ENCODE results near the gene CDC42EP4.
"Not testable (repeated sequence)": the region's sequence is repeated elsewhere in the genome, so short reads cannot be mapped to it uniquely, and the experiment has no call there.

CDC42EP4 gene

GRCh38 chr17:73323409-73324159, 11.8 kb upstream of the CDC42EP4 start:
- no peak for DNase-seq (ENCODE audit: insufficient read length, low spot score)
- no peak for FAIRE-seq

- DNase-seq (ENCODE audit: insufficient read length, low spot score) (no peak), FAIRE-seq (no peak)
Measured at GRCh38 chr17:73320601-73321264, 8.9 kb upstream of the CDC42EP4 start.

DNA sequence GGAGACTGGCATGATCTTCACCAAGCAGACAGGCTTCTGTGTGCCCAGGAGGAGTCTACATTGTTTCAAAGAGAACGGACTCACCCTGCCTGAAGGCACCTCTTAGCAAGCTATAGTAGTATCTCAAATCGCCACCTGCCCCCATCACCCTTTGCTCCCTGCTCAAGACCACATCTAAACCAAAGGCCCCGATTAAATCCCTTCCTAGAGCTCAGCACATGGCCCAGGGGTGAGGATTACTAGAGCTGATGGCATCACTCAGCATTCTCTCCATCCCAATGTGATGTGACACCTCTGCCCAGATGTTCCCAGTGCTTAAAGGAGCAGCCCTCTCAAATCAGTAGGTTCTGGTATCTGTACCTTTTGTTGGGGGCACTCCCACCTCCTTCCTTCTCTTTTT, 8.0 kb upstream of the CDC42EP4 start:
- DNase-seq (ENCODE audit: insufficient read length, low spot score): no peak
- FAIRE-seq: no peak

DNA sequence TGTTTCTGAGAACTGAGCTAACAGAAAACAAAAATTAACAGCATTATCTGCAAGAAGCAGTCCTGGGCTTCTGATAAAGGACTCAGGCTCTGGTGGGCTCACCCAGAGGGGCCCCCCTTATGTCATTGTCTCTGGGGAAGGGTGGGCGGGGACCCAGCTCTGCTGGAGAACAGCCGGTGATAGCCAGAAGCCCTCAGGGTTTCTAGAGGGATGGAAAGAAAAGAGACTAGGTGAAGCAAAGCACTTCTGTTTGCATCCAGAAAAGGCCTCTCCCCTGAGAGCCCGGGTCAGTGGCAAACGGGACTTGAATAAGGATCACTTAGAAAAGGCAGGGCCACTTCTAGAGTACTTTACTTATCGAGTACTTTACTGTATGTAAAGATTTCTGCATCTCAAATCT, 7.0 kb upstream of the CDC42EP4 start:
- DNase-seq (ENCODE audit: insufficient read length, low spot score) (no peak), FAIRE-seq (no peak)

DNA sequence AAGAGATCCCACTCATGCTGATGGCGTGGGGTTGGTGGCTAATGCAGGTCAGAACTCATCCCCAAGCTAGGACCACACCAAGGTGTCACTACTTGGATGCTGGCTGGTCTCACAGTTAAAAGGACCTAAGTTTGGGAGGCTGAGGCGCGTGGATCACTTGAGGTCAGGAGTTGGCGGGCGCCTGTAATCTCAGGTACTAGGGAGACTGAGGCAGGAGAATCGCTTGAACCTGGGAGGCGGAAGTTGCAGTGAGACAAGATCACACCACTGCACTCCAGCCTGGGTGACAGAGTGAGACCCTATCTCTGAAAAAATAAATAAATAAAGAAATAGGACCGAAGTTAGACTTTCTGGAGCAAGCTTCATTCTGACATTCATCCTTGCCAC, 6.6 kb upstream of the CDC42EP4 start:
- DNase-seq (ENCODE audit: insufficient read length, low spot score): no peak
- no peak for FAIRE-seq

DNA sequence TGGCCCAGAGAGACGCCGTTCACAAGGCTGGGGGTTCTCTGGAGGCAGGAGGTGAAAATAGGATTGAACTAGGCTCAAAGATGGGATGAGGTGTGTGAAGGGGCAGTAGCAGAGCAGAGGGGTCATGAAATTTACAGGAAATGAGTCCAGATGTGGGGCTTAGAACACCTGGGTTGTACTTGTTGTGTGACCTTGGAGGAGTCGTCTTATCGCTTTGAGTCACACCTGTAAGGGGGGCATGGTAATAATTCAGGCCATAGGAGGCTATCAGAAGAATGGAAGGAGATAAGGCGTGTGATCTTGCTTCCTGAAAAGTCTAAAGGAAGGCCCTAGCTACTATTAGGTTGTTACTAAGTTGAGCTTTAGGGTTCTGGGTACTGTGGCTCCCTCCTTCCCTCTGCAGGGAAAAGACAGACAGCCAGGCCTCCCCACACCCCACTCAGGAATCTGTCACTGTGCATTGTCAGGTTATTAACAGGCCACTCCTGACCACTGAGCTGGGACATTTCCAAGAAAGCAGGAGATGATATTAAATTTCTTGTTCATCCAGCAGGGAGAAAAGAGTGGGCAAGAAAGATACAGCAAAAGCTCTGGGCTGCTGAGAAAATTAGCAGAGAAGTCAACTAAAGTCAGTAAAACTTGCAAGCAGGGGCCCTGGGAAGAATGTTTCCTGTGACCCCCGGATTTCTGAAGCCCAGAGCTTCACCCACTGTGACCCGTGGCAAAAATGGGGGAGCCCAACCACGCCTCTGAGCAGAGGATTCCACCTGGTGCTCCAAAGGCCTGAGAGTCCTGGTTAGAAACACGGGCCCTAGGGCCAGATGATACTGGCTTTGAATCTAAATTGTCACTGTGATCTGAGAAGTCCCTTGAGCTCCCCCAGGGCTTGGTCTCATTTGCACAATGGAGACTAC, 6.0 kb upstream of the CDC42EP4 start:
- DNase-seq (ENCODE audit: insufficient read length, low spot score): no peak
- FAIRE-seq: no peak

GRCh38 chr17:73316919-73317505, 5.2 kb upstream of the CDC42EP4 start:
- FAIRE-seq (no peak), DNase-seq (ENCODE audit: insufficient read length, low spot score) (no peak)

GRCh38 chr17:73315471-73315870, 3.7 kb upstream of the CDC42EP4 start:
- FAIRE-seq (no peak), DNase-seq (ENCODE audit: insufficient read length, low spot score) (no peak)

- FAIRE-seq (no peak), DNase-seq (ENCODE audit: insufficient read length, low spot score) (no peak)
Measured at GRCh38 chr17:73313526-73314127, 1.8 kb upstream of the CDC42EP4 start.

DNA sequence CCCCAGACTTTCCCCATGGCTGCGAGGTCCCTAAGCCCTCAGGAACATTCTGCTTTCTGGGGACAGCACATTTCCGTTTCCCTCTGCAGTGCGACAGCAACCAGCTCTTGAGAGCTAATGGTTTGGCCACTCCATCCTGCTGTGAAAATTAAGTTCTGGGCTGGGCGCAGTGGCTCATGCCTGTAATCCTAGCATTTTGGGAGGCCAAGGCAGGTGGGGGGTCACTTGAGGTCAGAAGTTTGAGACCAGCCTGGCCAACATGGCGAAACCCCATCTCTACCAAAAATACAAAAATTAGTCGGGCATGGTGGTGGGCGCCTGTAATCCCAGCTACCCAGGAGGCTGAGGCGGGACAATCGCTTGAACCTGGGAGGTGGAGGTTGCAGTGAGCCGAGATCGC, 1.1 kb upstream of the CDC42EP4 start:
- FAIRE-seq; DNase-seq (ENCODE audit: insufficient read length, low spot score): not testable (repeated sequence)

- DNase-seq (ENCODE audit: insufficient read length, low spot score) (no peak), FAIRE-seq (no peak)
Measured at GRCh38 chr17:73311428-73311780, 397 bp downstream of the CDC42EP4 start.

DNA sequence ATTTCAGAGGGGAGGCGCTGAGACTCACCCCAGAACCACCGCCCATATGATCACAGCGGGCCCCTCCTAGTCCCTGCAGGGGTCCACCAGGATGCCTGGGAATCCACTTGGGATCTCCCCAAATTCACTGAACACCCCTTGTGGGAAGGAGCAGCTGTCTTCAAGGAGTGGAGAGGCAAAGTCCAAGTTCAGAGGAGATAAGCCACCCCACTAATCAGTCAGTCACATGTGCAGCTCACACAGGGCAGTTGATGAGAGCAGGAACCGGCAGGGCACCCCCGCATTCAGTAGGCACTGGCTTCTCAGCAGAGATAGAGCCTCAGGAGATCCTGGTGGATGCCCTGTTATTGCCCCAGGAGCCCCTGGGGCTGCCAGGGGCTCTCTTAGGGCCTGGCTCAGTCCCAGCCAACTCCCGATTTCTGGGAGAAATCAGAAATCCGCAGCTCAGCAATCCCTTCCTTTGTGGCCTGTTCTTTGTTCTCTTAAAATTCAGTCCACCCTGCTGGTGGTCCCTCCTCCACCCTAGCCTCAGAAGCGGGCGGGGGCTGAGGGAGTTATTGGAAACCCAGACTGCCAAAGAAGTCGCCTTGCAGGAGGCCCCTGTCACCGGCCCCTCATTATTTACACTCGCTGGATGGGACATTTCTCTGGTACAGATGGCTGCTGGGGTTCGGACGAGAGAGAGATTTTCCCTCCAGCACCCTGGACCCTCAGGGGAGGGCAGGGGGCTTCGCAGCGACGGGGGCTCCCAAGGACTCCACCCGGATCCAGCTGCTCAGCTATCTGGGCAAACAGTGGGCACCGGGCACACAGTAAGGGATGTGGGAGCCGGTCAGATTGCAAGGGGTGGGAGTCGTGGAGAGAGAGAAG, 1.8 kb downstream of the CDC42EP4 start:
- FAIRE-seq (no peak), DNase-seq (ENCODE audit: insufficient read length, low spot score) (no peak)

- DNase-seq (ENCODE audit: insufficient read length, low spot score); FAIRE-seq: not testable (repeated sequence)
Measured at GRCh38 chr17:73308959-73309358, 2.8 kb downstream of the CDC42EP4 start.

DNA sequence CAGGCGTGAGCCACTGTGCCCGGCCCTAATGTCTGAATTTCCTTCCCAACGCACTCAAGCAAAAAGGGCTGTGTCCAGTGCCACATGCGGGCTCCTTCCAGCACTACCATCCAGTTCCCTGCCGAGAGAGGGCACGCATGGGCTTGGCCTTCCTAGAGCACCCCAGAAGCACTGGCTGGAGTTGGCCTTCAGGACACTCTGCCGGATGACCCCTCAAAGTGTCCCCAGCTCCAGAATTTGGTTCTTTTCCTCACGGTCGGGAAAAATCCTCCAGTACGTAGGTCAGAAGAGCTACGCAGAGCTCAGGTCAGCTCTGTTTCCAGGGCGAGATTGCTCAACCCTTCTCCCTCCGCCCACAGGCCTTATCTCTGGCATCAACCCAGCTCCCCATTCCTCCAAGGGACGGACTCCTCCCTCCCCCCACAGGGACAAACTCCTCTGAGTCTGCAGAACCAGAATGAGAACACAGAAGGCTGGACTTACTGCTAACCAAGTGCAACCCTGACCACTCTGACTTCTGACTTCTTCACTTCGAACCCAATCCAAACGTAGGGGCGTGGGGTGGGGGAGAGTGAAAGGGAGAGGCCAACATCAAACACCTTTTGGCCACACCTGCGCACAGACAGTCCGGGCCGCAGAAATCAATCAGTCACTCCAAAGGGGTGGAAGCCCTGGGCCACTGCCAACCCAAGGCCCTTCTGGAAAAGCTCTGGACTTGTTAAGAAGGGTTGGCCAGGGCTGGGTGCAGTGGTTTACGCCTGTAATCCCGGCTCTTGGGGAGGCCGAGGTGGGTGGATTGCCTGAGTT, 3.6 kb downstream of the CDC42EP4 start:
- DNase-seq (ENCODE audit: insufficient read length, low spot score) (no peak), FAIRE-seq (no peak)

GRCh38 chr17:73307130-73307529, 4.7 kb downstream of the CDC42EP4 start:
- no peak for FAIRE-seq
- no peak for DNase-seq (ENCODE audit: insufficient read length, low spot score)

DNA sequence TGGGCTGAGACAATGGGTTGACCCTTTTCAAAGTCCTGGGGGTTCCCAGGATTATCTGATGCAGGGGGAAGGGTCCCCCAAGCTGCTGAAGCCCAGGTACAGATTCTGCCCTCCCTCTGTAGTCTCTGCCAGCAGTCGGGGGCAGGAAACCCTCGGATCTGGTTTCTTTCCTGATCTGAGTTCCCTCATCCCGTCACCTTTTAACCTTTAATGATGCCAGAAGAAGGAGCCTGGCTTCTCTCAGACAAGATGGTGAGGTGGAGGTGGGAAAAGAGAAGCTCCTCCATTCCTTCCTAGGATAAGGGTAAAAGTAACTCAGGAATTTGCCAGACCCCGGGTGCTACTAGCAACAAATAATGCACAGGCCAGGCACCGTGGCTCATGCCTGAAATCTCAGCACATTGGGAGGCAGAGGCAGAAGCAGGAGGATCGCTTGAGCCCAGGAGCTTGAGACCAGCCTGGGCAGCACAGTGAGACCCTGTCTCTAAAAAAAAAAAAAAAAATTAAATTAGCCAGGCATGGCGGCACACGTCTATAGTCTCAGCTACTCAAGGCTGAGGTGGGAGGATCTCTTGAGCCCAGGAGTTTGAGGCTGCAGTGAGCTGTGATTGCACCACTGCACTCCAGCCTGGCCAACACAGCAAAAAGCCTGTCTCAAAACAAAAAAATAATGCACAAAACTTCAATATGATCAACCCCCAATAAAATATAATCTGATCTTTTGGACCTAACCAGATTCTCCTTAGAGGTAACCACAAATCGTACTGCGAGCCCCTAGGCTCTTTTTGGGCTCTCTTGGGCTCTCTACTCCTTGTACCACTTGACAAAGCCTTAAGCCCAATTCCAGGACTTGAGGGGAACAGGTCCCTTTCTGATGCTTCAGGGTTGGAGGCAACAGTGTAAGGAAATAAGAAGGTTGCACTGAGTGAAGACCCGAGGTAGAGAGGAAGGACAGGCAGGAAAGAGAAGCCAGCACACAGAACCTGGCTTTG, 5.7 kb downstream of the CDC42EP4 start:
- FAIRE-seq: no peak
- no peak for DNase-seq (ENCODE audit: insufficient read length, low spot score)

DNA sequence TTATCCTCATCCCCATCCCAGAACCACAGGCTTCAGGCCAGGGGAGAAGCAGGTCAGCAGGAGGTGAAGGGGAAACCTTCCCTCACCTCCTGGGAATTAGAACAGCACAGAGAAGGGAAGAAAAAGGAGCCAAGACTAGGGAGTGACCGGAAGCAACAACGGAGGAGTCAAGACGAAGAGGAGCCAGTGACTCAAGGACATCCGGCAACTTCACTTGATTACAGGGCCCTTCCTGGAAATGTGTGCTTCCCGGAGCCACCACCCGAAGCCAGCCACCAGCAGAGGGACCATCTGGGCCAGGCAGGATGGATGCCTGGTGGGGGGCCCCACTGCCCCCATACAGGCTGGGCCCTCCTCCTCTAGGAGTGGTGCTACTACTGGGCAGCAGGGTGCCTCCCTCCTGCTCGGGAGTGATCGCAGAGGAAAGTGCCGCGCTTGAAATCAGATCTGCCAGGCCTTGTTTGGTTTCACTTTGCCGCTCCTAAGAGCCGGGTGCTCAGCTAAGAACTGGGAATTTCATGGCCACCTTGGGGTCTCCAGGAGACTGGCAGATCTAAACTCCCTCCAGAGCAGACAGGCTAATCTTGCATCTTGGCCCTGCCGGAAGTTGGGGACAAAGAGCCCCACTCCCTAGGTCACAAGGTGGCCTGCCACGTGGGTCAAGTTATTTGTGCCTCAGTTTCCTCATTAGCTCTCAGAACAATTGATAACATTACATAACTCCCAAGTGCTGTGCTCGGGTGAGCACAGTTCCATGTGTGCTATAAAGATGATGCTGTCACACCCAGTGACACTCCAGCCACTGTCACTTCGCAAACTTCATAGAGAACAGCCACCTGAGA, 6.6 kb downstream of the CDC42EP4 start:
- DNase-seq (ENCODE audit: insufficient read length, low spot score) (no peak), FAIRE-seq (no peak)

Measured in GM19239 (cell line).